Activated T-helper 1 cell treated with anti-CD3 and anti-CD28 coated beads, Interleukin-12 subunit alpha, Interleukin-12 subunit beta, Interleukin-2, Interleukin-4 antibody, amounts not matched to agents 30 ng/mL and 10 ng/mL and 1 ng/mL, durations not matched to agents 14 hours and 24 hours and 36 hours (primary cell): Measurements from ENCODE around the gene ZP2. TPM values are rescaled to one million over a fixed set of nuclear protein-coding genes. Genes with fewer than 3 reads are reported as not detected.
"Not testable (repeated sequence)": the region's sequence is repeated elsewhere in the genome, so short reads cannot be mapped to it uniquely, and the experiment has no call there.

Experiments used
- DNase-seq: peaks from one replicate; pipeline ENCODE4 v3.0.0; 2021; ENCODE audit warnings: low spot score
- H3K27ac Mint-ChIP-seq: one replicate; pipeline ENCODE4 v1.8.0; 2021; ENCODE audit warnings: mild to moderate bottlenecking, mixed read lengths
- H3K27me3 Mint-ChIP-seq: one replicate; pipeline ENCODE4 v1.8.0; 2022; ENCODE audit warnings: mild to moderate bottlenecking, moderate library complexity, mixed read lengths; ENCODE audit not compliant: insufficient read depth
- H3K36me3 Mint-ChIP-seq: one replicate; pipeline ENCODE4 v1.8.0; 2021; ENCODE audit warnings: low read depth, mixed read lengths
- H3K4me1 Mint-ChIP-seq: one replicate; pipeline ENCODE4 v1.8.0; 2021; ENCODE audit warnings: low read depth, mixed read lengths
- H3K4me3 Mint-ChIP-seq: one replicate; pipeline ENCODE4 v1.8.0; 2021; ENCODE audit warnings: mild to moderate bottlenecking, moderate library complexity, mixed read lengths
- H3K9me3 Mint-ChIP-seq: one replicate; pipeline ENCODE4 v1.8.0; 2021; ENCODE audit warnings: mixed read lengths
- intact Hi-C: fragments of 100-400 bp; cut with micrococcal nuclease; formaldehyde crosslinking; loops from one replicate; pipeline ENCODE4 v1.15.1; 2024
- total RNA-seq: library from RNA; stranded (reverse); gene quantifications from 2 replicates; pipeline ENCODE4 v1.2.3, GENCODE V29; 2022

The ZP2 gene
- total RNA-seq, 1 donor from 2014 or later: not detected

- no peaks in the 10 kb centered on the region for H3K36me3 Mint-ChIP-seq
- no peak overlapping the region for H3K4me3 Mint-ChIP-seq
- H3K27me3 Mint-ChIP-seq: peaks cover 3% of the 10 kb centered on the region
- no peak overlapping the region for H3K27ac Mint-ChIP-seq
- H3K9me3 Mint-ChIP-seq: no peaks in the 10 kb centered on the region
- DNase-seq: no peak
- intact Hi-C loops: no loop called here
- no peaks in the 10 kb centered on the region for H3K4me1 Mint-ChIP-seq
Observed at GRCh38 chr16:21203155-21203797, 8.1 kb downstream of the ZP2 start.

- H3K27me3 Mint-ChIP-seq: peaks cover 5% of the 10 kb centered on the region
- no peak overlapping the region for H3K27ac Mint-ChIP-seq
- no peaks in the 10 kb centered on the region for H3K36me3 Mint-ChIP-seq
- intact Hi-C loops: no loop called here
- no peaks in the 10 kb centered on the region for H3K9me3 Mint-ChIP-seq
- no peak overlapping the region for H3K4me3 Mint-ChIP-seq
- H3K4me1 Mint-ChIP-seq: peaks cover 3% of the 10 kb centered on the region
- DNase-seq: no peak
Observed at GRCh38 chr16:21199607-21200218, 11.7 kb downstream of the ZP2 start.

- intact Hi-C loops: no loop called here
- Mint-ChIP-seq H3K27ac (no peak overlapping the region), H3K27me3 (peaks cover 8% of the 10 kb centered on the region), H3K9me3 (no peaks in the 10 kb centered on the region), H3K4me3 (no peak overlapping the region), H3K4me1 (peaks cover 9% of the 10 kb centered on the region), H3K36me3 (no peaks in the 10 kb centered on the region)
- no peak for DNase-seq
Observed at GRCh38 chr16:21197621-21198020, 13.8 kb downstream of the ZP2 start.

GRCh38 chr16:21197112-21197511 is 14.3 kb downstream of the ZP2 start:
- intact Hi-C loops: no loop called here
- no peak for DNase-seq
- Mint-ChIP-seq H3K9me3 (no peaks in the 10 kb centered on the region), H3K27me3 (peaks cover 10% of the 10 kb centered on the region), H3K36me3 (no peaks in the 10 kb centered on the region), H3K4me3 (no peak overlapping the region), H3K27ac (no peak overlapping the region), H3K4me1 (peaks cover 9% of the 10 kb centered on the region)

GRCh38 chr16:21195330-21195729 is 16.0 kb downstream of the ZP2 start:
- H3K4me3 Mint-ChIP-seq, DNase-seq, intact Hi-C loops, H3K36me3 Mint-ChIP-seq, H3K9me3 Mint-ChIP-seq, H3K27ac Mint-ChIP-seq, H3K4me1 Mint-ChIP-seq: not testable (repeated sequence)
- H3K27me3 Mint-ChIP-seq: peaks cover 10% of the 10 kb centered on the region

- intact Hi-C loops: no loop called here
- no peak for DNase-seq
- no peaks in the 10 kb centered on the region for H3K36me3 Mint-ChIP-seq
- no peaks in the 10 kb centered on the region for H3K9me3 Mint-ChIP-seq
- peaks cover 10% of the 10 kb centered on the region for H3K27me3 Mint-ChIP-seq
- peaks cover 9% of the 10 kb centered on the region for H3K4me1 Mint-ChIP-seq
- no peak overlapping the region for H3K27ac Mint-ChIP-seq
- H3K4me3 Mint-ChIP-seq: no peak overlapping the region
Observed at GRCh38 chr16:21194771-21195301, 16.5 kb downstream of the ZP2 start.

- Mint-ChIP-seq H3K4me3 (no peak overlapping the region), H3K4me1 (peaks cover 14% of the 10 kb centered on the region)
- intact Hi-C loops: no loop called here
Observed at GRCh38 chr16:21192991-21193390, 18.4 kb downstream of the ZP2 start.

GRCh38 chr16:21190599-21190998 is 20.8 kb downstream of the ZP2 start:
- Mint-ChIP-seq H3K36me3 (no peaks in the 10 kb centered on the region), H3K4me3 (no peak overlapping the region), H3K9me3 (no peaks in the 10 kb centered on the region), H3K4me1 (peaks cover 14% of the 10 kb centered on the region), H3K27me3 (peaks cover 11% of the 10 kb centered on the region), H3K27ac (no peak overlapping the region)
- intact Hi-C loops: no loop called here
- no peak for DNase-seq

More at GRCh38 chr16:21192991-21193390, 18.4 kb downstream of the ZP2 start:
- Mint-ChIP-seq H3K9me3 (no peaks in the 10 kb centered on the region), H3K27ac (no peak overlapping the region), H3K36me3 (no peaks in the 10 kb centered on the region), H3K27me3 (peaks cover 12% of the 10 kb centered on the region)
- no peak for DNase-seq

- intact Hi-C loops: no loop called here
- no peak for DNase-seq
- no peaks in the 10 kb centered on the region for H3K36me3 Mint-ChIP-seq
- no peak overlapping the region for H3K4me3 Mint-ChIP-seq
- peaks cover 11% of the 10 kb centered on the region for H3K27me3 Mint-ChIP-seq
- H3K4me1 Mint-ChIP-seq: peaks cover 14% of the 10 kb centered on the region
- no peak overlapping the region for H3K27ac Mint-ChIP-seq
- peaks cover under 1% of the 10 kb centered on the region for H3K9me3 Mint-ChIP-seq
Observed at GRCh38 chr16:21190013-21190412, 21.4 kb downstream of the ZP2 start.

- Mint-ChIP-seq H3K9me3 (peaks cover 8% of the 10 kb centered on the region), H3K27ac (no peak overlapping the region), H3K36me3 (peaks cover 3% of the 10 kb centered on the region), H3K27me3 (peaks cover 11% of the 10 kb centered on the region), H3K4me1 (peaks cover 7% of the 10 kb centered on the region), H3K4me3 (no peak overlapping the region)
- intact Hi-C loops: no loop called here
- DNase-seq: no peak
Observed at GRCh38 chr16:21189311-21189710, 22.1 kb downstream of the ZP2 start.

- no peak for DNase-seq
- H3K4me3 Mint-ChIP-seq: no peak overlapping the region
- H3K27ac Mint-ChIP-seq: no peak overlapping the region
- H3K27me3 Mint-ChIP-seq: peaks cover 5% of the 10 kb centered on the region
- H3K36me3 Mint-ChIP-seq: peaks cover 13% of the 10 kb centered on the region
- intact Hi-C loops: no loop called here
- peaks cover 5% of the 10 kb centered on the region for H3K4me1 Mint-ChIP-seq
- peaks cover 16% of the 10 kb centered on the region for H3K9me3 Mint-ChIP-seq
Observed at GRCh38 chr16:21186326-21186691, 25.1 kb downstream of the ZP2 start.

GRCh38 chr16:21185659-21186325 is 25.6 kb downstream of the ZP2 start:
- intact Hi-C loops: no loop called here
- peaks cover 16% of the 10 kb centered on the region for H3K9me3 Mint-ChIP-seq
- H3K27me3 Mint-ChIP-seq: peaks cover 5% of the 10 kb centered on the region
- no peak overlapping the region for H3K27ac Mint-ChIP-seq
- no peak overlapping the region for H3K4me3 Mint-ChIP-seq
- peaks cover 15% of the 10 kb centered on the region for H3K36me3 Mint-ChIP-seq
- no peak for DNase-seq
- H3K4me1 Mint-ChIP-seq: peaks cover 5% of the 10 kb centered on the region

- no peak for DNase-seq
- Mint-ChIP-seq H3K9me3 (peaks cover 16% of the 10 kb centered on the region), H3K4me3 (no peak overlapping the region), H3K4me1 (peaks cover 5% of the 10 kb centered on the region), H3K36me3 (peaks cover 15% of the 10 kb centered on the region), H3K27me3 (peaks cover 5% of the 10 kb centered on the region), H3K27ac (no peak overlapping the region)
- intact Hi-C loops: no loop called here
Observed at GRCh38 chr16:21184834-21185233, 26.5 kb downstream of the ZP2 start.
